Cardiac muscle cell (in vitro differentiated cells and primary cell): ENCODE results near the gene SMIM32. TPM values are rescaled to one million over a fixed set of nuclear protein-coding genes. Genes with fewer than 3 reads are reported as not detected.

Experiments used
- DNase-seq, 2 donors: peaks; one replicate each; pipeline versions ENCODE4 v3.0.0 to v3.0.0-alpha.2; 2010 to 2017; ENCODE audit warnings: low read depth in 1 of 2, low spot score in 1 of 2
- H3K27ac ChIP-seq: fragments of 200-600 bp; sonication (generic); 2 replicates; pipeline ENCODE4 v1.5.1; 2016
- H3K27me3 ChIP-seq: fragments of 200-600 bp; sonication (generic); 2 replicates; pipeline ENCODE4 v1.6.0; 2016; ENCODE audit warnings: control low read depth
- H3K36me3 ChIP-seq: fragments of 200-600 bp; sonication (generic); 2 replicates; pipeline ENCODE4 v1.5.1; 2016; ENCODE audit warnings: control low read depth
- H3K4me1 ChIP-seq: fragments of 200-600 bp; sonication (generic); 2 replicates; pipeline ENCODE4 v1.8.1; 2017; ENCODE audit warnings: low read depth, mild to moderate bottlenecking, mixed run types
- H3K4me3 ChIP-seq: fragments of 200-600 bp; sonication (generic); 2 replicates; pipeline ENCODE4 v1.5.1; 2016; ENCODE audit warnings: mild to moderate bottlenecking
- H3K9me3 ChIP-seq: fragments of 200-600 bp; sonication (generic); 2 replicates; pipeline ENCODE4 v1.5.1; 2017; ENCODE audit warnings: low read depth, mild to moderate bottlenecking, control low read depth
- polyA plus RNA-seq: library from polyadenylated mRNA; unstranded; fragments of >200 nt; fragmentation: Nextera tagmentation; extraction: Ambion mirVana; gene quantifications from 2 replicates; pipeline ENCODE4 v1.2.1, GENCODE V29; 2016
- total RNA-seq: library from RNA; depleted of rRNA; stranded (reverse); fragments of >200 nt; gene quantifications from 2 replicates; pipeline ENCODE4 v1.2.3, GENCODE V29; 2016
- TF ChIP-seq, protein P1 (sequence below): IDR thresholded peaks from 2 replicates; pipeline ENCODE4 v1.5.1; 2012; ENCODE audit warnings: low read depth, mild to moderate bottlenecking, low read length

Gene SMIM32
- total and polyA plus RNA-seq, 2 experiments from 2014 or later = 0.36 TPM; not detected in 1

DNA sequence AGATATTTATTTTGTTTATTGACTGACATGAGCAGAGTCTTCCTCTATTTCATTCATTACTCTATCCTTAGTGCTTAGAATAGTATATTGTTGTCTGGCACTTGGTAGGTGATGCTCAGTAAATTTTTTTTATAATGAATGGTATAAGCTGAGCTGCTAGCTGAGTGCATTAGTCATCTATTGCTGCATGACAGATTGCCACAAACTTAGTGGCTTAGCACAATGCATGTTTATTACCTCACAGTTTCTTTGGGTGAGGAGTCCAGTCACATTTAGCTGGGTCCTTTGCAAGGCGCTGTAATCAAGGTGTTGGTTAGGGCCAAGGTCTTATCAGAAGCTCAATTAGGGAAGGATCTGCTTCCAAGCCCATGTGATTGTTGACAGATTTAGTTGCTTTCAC, 37.2 kb downstream of the SMIM32 start:
- peaks cover 3% of the 10 kb centered on the region for H3K4me1 ChIP-seq

DNA sequence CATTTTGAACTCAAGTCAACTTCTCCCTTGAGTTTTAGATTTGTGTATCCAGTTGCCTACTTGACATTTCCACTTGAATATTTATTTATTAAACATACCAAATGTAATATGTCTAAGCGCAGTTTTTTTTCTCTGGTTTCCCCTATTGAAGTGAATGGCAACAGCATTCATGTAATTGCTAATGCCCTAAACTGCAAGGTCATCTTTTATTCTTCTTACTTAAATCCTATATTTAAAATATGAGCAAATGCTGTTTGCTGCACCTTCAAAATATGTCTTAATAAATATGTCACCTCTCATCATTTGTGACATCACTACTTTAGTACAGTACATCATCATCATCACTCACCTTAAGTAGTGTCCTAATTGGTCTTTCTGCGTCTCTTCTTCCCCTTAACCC, 37.9 kb downstream of the SMIM32 start:
- no peaks in the 10 kb centered on the region for H3K27me3 ChIP-seq
- H3K4me3 ChIP-seq = no peak overlapping the region
- no peaks in the 10 kb centered on the region for H3K9me3 ChIP-seq
- TF ChIP-seq, protein P1, sequence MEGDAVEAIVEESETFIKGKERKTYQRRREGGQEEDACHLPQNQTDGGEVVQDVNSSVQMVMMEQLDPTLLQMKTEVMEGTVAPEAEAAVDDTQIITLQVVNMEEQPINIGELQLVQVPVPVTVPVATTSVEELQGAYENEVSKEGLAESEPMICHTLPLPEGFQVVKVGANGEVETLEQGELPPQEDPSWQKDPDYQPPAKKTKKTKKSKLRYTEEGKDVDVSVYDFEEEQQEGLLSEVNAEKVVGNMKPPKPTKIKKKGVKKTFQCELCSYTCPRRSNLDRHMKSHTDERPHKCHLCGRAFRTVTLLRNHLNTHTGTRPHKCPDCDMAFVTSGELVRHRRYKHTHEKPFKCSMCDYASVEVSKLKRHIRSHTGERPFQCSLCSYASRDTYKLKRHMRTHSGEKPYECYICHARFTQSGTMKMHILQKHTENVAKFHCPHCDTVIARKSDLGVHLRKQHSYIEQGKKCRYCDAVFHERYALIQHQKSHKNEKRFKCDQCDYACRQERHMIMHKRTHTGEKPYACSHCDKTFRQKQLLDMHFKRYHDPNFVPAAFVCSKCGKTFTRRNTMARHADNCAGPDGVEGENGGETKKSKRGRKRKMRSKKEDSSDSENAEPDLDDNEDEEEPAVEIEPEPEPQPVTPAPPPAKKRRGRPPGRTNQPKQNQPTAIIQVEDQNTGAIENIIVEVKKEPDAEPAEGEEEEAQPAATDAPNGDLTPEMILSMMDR = no peak
- no peak for DNase-seq
- H3K27ac ChIP-seq = no peak overlapping the region
- H3K36me3 ChIP-seq = peaks cover 7% of the 10 kb centered on the region
- peaks cover 3% of the 10 kb centered on the region for H3K4me1 ChIP-seq

More for the DNA sequence above, 37.2 kb downstream of the SMIM32 start:
- peak in 1 of 2 donors; percentile 14 for DNase-seq
- Histone ChIP-seq H3K27me3 (no peaks in the 10 kb centered on the region), H3K27ac (no peak overlapping the region), H3K9me3 (no peaks in the 10 kb centered on the region), H3K36me3 (peaks cover 7% of the 10 kb centered on the region), H3K4me3 (no peak overlapping the region)
- TF ChIP-seq, protein P1 = no peak

DNA sequence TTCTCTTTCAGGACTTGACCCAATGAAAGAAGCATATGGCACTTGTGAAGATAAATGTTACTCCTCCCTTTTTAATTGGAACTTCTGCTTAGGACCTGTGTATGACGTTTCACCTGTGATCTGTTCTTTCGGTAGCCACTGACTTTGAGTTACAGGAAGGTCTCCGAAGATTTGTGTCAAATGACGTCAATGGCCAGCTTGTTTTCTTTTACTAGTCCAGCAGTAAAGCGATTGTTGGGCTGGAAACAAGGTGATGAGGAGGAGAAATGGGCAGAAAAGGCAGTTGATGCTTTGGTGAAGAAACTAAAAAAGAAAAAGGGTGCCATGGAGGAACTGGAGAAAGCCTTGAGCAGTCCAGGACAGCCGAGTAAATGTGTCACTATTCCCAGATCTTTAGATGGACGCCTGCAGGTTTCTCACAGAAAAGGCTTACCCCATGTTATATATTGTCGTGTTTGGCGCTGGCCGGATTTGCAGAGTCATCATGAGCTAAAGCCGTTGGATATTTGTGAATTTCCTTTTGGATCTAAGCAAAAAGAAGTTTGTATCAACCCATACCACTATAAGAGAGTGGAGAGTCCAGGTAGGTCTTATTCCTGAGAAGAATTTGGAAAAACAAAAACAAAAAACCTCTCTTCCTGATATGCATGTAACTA, 39.3 kb downstream of the SMIM32 start:
- no peaks in the 10 kb centered on the region for H3K27me3 ChIP-seq
- DNase-seq = no peak
- TF ChIP-seq, protein P1 = no peak
- no peak overlapping the region for H3K27ac ChIP-seq
- peaks cover 3% of the 10 kb centered on the region for H3K4me1 ChIP-seq
- H3K36me3 ChIP-seq = peaks cover 7% of the 10 kb centered on the region
- H3K9me3 ChIP-seq = no peaks in the 10 kb centered on the region
- H3K4me3 ChIP-seq = no peak overlapping the region

DNA sequence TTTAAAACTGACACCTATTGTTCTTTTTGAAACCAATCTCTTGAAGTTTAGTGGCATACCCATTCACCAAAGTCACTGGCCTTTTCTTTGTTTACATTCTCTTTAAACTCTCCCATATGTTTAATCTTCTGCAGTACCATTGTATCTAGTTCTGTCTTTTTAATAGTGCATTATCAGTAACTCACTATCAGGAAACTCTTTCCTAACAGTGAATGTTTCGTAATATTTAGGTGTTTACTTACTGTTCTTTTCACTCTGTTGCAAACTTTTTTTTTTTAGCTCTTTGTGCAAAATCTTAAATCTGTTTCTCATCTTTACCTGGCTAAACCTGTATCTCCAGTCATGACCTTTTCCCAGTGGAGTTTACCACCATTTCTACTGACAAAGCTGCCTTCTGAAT, 43.1 kb downstream of the SMIM32 start:
- Histone ChIP-seq H3K9me3 (no peaks in the 10 kb centered on the region), H3K27ac (no peak overlapping the region), H3K36me3 (peaks cover 7% of the 10 kb centered on the region), H3K4me3 (no peak overlapping the region), H3K4me1 (peaks cover 3% of the 10 kb centered on the region), H3K27me3 (no peaks in the 10 kb centered on the region)
- TF ChIP-seq, protein P1 = no peak
- no peak for DNase-seq

DNA sequence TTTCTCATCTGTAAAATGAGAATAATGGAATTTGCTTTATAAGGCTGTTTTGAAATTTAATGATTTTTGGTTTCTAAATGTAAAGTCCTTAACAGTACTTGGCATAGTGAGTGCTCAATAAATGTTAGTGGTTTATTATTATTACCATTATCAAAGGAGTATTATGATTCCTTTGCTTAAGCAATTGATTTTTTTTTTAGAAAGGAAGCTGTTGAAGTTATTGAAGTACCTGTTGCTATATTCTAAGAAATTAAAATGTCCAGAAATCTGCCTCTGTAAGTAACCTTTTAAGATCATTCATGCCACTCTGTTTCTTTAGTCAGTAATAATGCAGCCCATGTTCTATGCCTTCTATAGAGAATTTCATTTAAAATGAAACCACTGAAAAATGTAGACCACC, 45.3 kb downstream of the SMIM32 start:
- H3K9me3 ChIP-seq = no peaks in the 10 kb centered on the region
- H3K4me3 ChIP-seq = no peak overlapping the region
- H3K36me3 ChIP-seq = no peaks in the 10 kb centered on the region
- peaks cover 11% of the 10 kb centered on the region for H3K4me1 ChIP-seq
- H3K27me3 ChIP-seq = no peaks in the 10 kb centered on the region
- DNase-seq = no peak
- TF ChIP-seq, protein P1 = no peak
- no peak overlapping the region for H3K27ac ChIP-seq
